ENCODE results near the gene CDK2. TPM values are rescaled to one million over a fixed set of nuclear protein-coding genes. Genes with fewer than 3 reads are reported as not detected.

CDK2 gene
- total and polyA plus RNA-seq, 2 of the 4 experiments (the other 2 are of a cell fraction), result 42.5 to 61.7 TPM

GRCh38 chr12:55982319-55982936 lies 15.8 kb downstream of the CDK2 start:
- DNase-seq (no peak), ATAC-seq (ENCODE audit: low read depth) (no peak)
- Histone ChIP-seq H2AK5ac (ENCODE audit: low read depth, low read length) (no peak overlapping the region), H4K91ac (ENCODE audit: insufficient read depth, low read depth, low read length) (no peak overlapping the region), H4K5ac (ENCODE audit: low read depth, low read length) (no peak overlapping the region), H3K79me1 (ENCODE audit: low read depth in 1 of 2, low read length in 2 of 2) (peaks cover 24 to 58% of the 10 kb centered on the region in 2 experiments), H3K4me3 (ENCODE audit: insufficient read depth, low read depth, low read length) (no peak overlapping the region), H2BK20ac (ENCODE audit: low read depth, low read length) (no peak overlapping the region), H3K27ac (ENCODE audit: insufficient read depth, low read length) (no peak overlapping the region), H3K14ac (replicated peaks; ENCODE audit: low read depth, low read length) (no peak overlapping the region), H3K18ac (ENCODE audit: low read depth, low read length) (no peak overlapping the region), H2BK120ac (ENCODE audit: low read depth, low read length) (no peak overlapping the region), H4K8ac (ENCODE audit: low read depth in 2 of 2, low read length in 2 of 2) (no peak overlapping the region), H3K4me1 (ENCODE audit: control insufficient read depth, insufficient read depth, low read length) (peaks cover 2% of the 10 kb centered on the region; the same call in 1 of the 2 replicates), H3K23ac (ENCODE audit: low read depth, low read length) (no peak overlapping the region), H2BK15ac (ENCODE audit: low read depth, low read length) (no peak overlapping the region), H4K20me1 (ENCODE audit: insufficient read depth, low read length) (peaks cover 27% of the 10 kb centered on the region; the same call in 1 of the 2 replicates), H3K36me3 (ENCODE audit: control insufficient read depth, insufficient read depth, low read length) (peaks cover 43% of the 10 kb centered on the region), H3K9me1 (ENCODE audit: insufficient read depth, low read length) (no peaks in the 10 kb centered on the region), H3K4ac (ENCODE audit: low read depth, low read length) (no peak overlapping the region), H3K4me2 (ENCODE audit: low read depth, low read length) (no peak overlapping the region), H2BK5ac (ENCODE audit: low read depth, low read length, poor library complexity, severe bottlenecking) (no peak overlapping the region), H2AFZ (replicated peaks; ENCODE audit: low read length, poor library complexity) (no peak overlapping the region), H3K9me3 (ENCODE audit: control insufficient read depth, insufficient read depth, low read length) (no peaks in the 10 kb centered on the region), H3K56ac (ENCODE audit: extremely low read depth, insufficient read depth, low read length) (no peak overlapping the region), H3K9ac (ENCODE audit: low read depth, low read length) (no peak overlapping the region), H2AK9ac (replicated peaks; ENCODE audit: low read depth, low read length, poor library complexity) (no peak overlapping the region), H3K27me3 (ENCODE audit: control insufficient read depth, insufficient read depth, low read length) (no peaks in the 10 kb centered on the region)
- intact Hi-C loops (cut with micrococcal nuclease), result no loop called here
- in situ Hi-C loops (cut with MboI; ENCODE audit: low sequenced_read_pairs), result no loop called here
- no TSS peak for BruUV-seq (replicated peaks)
- TF ChIP-seq SMC3 (IDR thresholded peaks at IDR 0.05; ENCODE audit: low read depth, low read length), result no peak
- TF ChIP-seq RFX5 (IDR thresholded peaks at IDR 0.05; ENCODE audit: low read depth, low read length), result no peak
- TF ChIP-seq ELK1 (IDR thresholded peaks at IDR 0.05; ENCODE audit: borderline replicate concordance, low read depth, low read length), result no peak
- TF ChIP-seq CEBPB (IDR thresholded peaks at IDR 0.05; ENCODE audit: low read depth, low read length), result no peak
- TF ChIP-seq CHD1 (IDR thresholded peaks at IDR 0.05; ENCODE audit: low read depth, low read length), result no peak
- TF ChIP-seq RCOR1 (IDR thresholded peaks at IDR 0.05; ENCODE audit: insufficient replicate concordance, low read length), result no peak
- no peak for TF ChIP-seq USF2 (IDR thresholded peaks at IDR 0.05; ENCODE audit: low read depth, low read length)
- TF ChIP-seq FOS (IDR thresholded peaks at IDR 0.05; ENCODE audit: low read depth, low read length), result no peak
- no peak for TF ChIP-seq BHLHE40 (IDR thresholded peaks at IDR 0.05; ENCODE audit: low read depth, low read length)
- TF ChIP-seq RAD21 (IDR thresholded peaks at IDR 0.05; ENCODE audit: low read length), result no peak
- TF ChIP-seq NFE2L2 (IDR thresholded peaks at IDR 0.05; ENCODE audit: low read depth, low read length), result no peak
- no peak for TF ChIP-seq MXI1 (IDR thresholded peaks at IDR 0.05; ENCODE audit: borderline replicate concordance, low read depth, low read length)
- no peak for TF ChIP-seq MAFK (IDR thresholded peaks at IDR 0.05; ENCODE audit: low read depth, low read length)
- no peak for TF ChIP-seq POLR2A (IDR thresholded peaks at IDR 0.05; ENCODE audit: low read depth, low read length)
- TF ChIP-seq CTCF (conservative IDR thresholded peaks at IDR 0.05; ENCODE audit: low read depth, low read length), result no peak
- TF ChIP-seq MAZ (IDR thresholded peaks at IDR 0.05; ENCODE audit: borderline replicate concordance, low read depth, low read length), result no peak
- 100% methylated on average over 1 of the region's 3 CpGs; no CpG with 5 or more reads in 1 of the 2 experiments for WGBS, 2 experiments (ENCODE audit: extremely low coverage in 2 of 2, insufficient read length in 1 of 2)
- ChIA-PET POLR2A (ENCODE audit: unreplicated experiment) (interaction anchor here (0.8 kb wide), 1 partner anchor 9 kb away, joined by 4 read pairs; the partner anchor contains the start of gene RAB5B), CTCF (interaction anchor here (0.6 to 1.5 kb wide), 9 partner anchors 13 to 243 kb away, joined by 3 to 5 read pairs (median 3); partner anchors contain the start of gene MMP19)
- dilution Hi-C loops (cut with HindIII; ENCODE audit: low sequenced_read_pairs, unreplicated experiment), result no loop called here
